ENCODE data around the gene TSPAN3.

TSPAN3 gene

DNA sequence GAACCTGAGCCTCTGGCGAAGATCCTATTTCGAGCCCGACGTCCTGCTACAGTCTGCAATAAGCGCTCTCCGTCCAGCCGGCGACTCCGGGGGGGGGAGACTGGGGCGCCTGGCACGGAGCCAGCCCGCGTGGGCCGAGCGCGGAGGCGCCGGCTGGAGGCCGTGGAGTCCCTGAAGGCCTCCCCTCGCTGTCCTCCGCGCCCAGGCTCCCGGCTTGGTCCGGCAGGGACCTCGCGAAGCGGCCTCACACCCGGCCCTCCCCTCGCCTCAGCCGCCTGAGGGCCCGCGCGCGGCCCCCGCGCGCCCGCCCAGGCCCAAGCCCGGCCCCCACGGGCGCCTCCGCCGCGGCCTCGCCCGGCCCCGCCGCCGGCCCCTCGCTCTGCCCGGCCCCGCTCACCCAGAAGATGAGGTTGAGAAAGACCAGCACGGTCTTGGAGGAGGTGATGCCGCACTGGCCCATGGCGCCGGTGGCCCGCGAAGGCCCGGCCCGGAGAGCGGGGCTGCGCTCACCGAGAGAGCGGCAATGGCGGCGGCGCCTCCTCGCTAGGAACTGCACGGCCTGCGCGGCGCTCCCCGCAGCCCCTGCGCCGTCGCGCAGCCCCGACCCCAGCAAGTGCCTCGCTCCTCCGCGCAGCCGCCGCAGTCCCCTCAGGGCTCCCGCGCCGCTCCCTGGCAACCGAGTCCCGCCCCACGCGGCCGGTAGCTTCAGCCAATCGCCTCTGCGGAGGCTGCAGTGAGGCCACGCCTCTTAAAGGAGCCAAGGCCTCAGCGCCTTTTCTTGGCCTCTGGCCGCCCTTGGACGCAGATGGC lies at the start of gene TSPAN3:
TSPAN3 (minus strand) TSS at position 615 of the 810 bp plus-strand sequence; CDS start at position 460, 155 bp downstream.
- peak; percentile 84 for DNase-seq

DNA sequence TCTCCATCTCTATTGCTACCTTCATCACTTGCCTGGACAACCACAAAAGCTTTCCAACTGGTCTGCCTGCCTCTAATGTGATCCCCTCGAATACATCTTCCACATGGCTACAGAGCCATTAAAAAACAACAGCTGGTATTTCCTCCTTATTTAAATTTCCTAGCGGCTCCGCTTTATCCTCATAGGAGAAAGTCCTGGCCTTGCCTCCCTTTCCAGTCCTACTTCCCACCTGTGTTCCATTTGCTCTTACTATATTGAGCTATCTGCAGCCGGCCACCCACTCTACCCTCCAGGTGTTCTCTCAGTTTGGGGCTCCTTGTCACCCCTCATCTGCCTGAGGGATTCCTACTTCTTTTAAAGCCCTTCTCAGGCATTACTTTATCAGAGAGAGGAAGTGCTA lies 49.7 kb upstream of the TSPAN3 start:
- no peak for DNase-seq

DNA sequence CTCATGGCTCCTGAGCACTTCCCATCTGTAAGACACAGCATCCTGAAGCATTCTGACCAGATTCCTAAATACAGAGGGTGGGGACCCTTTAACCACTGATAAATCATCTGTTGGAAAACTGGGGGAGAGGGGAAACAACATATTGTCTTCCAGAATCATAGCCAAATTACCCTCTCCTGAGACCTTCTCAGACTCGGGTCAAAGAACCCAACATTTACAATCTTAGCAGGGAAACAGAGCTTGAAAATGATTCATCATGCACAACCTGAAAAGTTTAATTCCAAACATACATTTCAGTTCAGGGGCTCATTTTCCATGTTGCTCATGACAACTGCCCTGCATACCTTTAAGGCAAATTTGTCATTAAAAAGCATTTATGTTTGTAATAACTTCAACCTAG lies 48.5 kb upstream of the TSPAN3 start:
- DNase-seq, result no peak

DNA sequence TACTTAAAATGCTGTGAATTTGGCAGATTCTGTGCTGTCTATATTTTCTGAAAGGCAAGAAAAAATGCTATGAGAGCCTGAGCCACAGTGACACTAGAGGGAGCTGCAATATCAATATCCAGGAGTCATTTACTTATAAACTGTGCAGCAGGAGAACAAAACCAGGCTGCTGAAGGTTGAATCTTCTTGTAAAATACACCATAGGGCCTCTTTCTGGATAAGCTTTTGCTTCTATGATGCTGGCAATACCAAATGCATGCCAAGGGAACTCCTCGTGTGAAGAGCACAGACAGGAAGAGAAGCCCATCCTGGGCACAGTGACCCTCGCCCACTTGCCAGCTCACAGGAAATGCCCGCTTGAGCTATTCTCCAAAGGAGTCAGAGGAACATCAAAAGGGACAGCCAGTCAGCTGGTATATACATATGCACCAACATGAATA lies 48.0 kb upstream of the TSPAN3 start:
- no peak for DNase-seq

DNA sequence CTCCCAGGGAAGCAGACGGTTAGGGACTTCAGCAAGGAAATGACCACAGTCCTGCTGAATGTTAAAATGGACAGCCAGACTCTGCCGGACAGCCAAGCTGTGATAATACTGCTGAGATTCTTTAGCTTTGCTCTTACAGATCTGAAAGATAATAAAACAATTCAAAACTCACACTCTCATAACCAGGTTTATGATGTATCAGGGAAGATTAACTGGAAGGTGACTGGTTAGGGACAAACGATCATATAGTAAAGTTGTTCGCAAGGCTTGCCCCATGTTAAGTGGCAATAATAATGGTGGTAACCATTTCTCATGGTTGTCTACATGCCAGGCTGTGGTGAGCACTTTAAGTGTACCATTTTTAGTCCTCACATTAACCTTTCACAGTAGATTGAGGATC lies 44.3 kb upstream of the TSPAN3 start:
- DNase-seq, result no peak

DNA sequence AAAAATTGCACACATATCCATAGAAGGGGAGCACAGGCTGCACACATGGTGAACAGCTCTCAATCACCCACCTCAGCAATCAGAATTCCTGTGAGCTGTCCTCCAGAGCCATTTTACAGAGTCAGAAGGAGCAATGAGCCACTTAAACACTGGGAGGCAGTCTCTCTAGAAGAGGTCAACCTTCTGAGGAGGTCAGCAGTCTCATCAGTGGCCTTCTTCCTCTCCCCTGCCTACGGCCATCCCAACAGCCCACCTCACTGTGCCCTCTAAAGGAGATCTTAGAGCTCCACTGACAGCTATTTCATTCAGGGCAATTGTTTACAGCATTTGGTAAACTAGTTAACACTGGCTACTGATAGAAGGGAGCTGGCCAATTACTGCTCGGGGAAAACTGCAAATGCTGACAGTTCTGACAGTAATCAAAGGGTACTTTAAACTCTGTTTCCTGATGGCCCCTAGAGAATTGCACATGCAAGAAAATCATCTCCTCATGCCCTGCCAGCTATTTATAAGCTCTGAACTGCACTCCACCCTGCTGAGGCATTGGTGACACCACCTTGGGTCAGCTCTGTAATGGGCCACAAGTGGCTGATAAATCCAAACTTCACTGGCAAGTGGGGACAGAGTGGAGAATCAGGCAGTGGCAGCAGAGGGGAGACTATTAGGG lies 42.1 kb upstream of the TSPAN3 start:
- no peak for DNase-seq

DNA sequence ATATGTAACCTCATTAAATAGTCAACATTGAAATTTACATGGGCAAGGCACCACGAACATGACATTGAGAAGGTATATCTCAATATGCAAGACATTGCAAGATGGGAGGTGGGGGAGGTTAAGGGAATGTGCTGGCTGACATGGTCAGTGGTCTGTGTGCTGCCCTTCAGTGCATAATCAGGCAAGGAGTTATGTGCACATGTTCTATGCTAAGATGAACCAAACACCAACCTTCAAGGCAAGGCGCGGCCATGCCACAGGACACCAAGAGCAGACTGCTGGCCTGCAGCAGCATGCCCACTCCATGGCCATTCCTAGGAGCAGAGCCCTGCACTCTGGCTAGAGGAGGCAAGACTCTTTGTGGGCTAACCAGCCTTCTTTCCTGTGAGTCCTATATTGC lies 40.9 kb upstream of the TSPAN3 start:
- no peak for DNase-seq

DNA sequence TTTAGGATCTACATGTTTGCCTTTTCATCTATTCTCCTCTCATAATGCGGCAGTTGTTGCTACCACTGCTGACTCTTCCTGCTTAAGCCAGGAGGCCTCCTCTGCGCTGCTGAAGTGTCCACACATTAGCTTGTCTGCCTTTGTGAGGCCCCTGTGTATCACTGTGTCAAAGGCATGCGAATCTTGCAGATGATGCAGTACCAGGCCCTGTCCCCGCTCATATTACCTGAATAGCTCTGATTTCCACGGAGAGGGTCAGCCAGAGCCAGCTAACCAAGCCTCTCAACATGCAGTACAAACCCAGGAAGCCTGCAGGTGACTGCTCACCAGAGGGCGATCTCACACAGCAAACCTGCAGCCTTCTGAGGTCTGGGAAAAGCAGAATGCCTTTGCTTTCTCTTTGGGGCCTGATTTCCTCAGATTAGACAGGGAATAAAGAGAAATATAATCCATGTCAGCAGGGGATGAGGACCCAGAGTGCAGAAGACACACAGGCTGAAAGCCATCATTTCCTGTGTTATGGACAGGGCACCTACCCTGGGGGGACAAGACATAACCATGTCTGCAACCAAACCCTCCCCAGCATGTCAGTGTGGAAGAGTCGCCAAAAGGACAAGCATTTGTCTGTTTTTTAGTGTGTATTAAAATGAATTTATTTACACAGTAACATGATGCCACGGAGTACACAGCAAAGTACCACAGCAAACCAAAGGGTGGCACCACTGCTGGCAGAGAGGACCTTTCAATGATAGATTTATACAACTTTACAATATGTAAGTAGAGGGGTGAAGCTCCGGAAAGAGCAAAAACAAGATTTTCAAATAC lies 36.8 kb upstream of the TSPAN3 start:
- DNase-seq, result peak; percentile 17

DNA sequence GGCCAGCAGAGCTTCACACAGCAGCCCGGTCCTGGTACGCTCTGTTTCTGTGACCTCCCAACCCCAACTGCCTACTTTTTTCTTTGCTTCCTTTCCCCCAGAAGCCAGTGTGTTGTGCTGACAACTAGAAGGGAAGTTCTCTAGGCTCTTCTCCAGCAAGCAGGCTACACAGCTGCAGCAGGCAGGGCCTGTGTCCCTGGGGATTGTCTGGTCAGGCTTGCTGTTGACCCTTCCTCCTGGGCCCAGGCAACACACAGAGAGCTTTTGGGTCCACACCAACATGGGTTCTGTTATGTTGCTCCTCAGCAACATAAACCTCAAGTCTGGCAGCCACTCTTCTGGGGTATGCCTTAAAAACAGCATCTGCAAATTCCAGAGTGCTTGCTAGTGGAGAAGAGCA lies 36.2 kb upstream of the TSPAN3 start:
- no peak for DNase-seq

DNA sequence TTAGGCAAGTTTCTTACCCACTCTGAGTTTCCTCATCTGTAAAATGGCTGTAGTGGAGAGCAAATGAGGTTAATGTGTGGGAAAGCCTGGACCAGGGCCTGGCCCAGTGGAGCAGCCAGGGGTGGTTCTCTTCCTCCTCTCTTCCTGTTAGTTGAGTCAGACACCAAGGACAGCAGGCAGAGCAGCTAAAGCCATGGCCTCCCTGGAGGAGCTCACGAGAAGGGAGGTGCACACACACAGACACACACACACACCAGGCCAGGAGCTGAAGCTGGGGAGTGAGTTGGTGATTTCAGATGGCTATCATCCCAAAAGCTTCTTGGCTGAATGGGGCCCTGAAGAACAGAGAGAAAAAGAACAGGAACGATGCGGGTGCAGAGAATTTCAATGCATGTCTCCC lies 33.2 kb upstream of the TSPAN3 start:
- no peak for DNase-seq

DNA sequence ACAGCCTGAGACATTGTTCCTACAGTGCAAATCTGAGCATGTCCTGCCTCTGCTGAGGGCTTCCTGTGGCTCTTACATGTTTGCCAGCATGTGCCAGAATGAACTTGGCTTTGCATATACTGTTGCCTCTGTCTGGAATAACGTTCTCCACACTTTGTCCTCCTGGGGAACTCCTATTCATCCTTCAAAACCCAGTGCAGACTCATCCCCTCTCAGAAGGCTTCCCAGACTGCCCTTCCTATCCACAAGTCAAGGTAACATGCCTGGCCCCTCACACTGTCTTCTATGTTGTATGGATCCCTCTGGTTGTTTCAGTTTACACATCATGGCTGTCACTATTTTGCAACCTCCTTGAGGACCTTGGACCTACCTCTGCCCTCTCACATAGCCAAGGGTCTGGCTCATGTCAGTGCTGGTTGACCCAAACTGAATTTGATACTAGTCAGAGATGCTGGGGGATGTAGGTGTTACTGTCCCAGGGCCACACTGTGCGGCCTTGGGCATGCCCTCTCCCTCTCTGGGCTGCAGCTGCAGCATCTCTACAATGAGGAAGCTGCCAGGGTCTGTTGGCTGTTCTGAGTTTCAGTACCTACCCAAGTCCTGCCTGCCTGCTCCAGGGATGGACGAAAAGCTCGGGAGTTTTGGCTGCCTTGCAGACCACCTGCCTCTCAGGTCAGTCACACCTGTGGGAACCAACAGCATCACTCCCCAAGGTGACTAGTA lies 29.0 kb upstream of the TSPAN3 start:
- DNase-seq, result no peak

DNA sequence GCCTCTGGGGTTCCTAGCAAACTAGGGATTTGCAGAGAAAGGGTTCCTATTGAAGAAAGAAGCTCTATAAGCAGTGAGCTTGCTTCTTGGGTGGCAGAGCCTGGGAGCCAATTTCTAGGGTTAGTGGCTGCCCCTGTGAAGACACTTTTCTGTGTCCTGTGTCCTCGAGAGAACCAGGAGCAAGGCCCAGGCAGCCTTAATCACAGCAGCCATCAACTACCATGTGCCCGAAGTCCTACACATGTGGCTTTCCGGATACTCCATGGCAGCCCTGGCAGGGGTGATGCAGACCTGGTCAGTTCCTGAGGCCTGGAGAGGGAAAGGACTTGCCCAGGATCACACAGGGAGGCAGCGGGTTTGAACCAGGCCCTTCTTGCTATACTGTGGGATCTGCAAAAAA lies 27.7 kb upstream of the TSPAN3 start:
- DNase-seq, result no peak

DNA sequence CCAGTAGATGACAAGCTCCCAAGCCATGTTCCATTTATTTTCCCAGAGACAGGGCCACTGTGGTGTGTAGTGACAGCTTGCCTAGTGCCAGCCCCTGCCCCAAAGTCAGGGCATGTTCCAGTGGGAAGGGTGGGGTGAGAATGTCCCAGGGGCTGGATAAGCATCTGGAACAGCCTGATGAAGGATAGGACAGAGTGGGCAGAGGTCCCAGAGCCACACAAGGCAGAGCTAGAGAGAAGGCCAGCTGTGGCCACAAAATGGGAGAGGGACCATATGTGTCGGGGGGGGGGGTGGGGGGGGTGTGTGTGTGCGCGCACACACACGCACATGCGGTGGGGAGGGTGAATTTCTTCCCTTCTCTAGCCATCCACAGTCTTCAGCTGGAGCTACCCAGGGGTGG lies 27.0 kb upstream of the TSPAN3 start:
- no peak for DNase-seq

DNA sequence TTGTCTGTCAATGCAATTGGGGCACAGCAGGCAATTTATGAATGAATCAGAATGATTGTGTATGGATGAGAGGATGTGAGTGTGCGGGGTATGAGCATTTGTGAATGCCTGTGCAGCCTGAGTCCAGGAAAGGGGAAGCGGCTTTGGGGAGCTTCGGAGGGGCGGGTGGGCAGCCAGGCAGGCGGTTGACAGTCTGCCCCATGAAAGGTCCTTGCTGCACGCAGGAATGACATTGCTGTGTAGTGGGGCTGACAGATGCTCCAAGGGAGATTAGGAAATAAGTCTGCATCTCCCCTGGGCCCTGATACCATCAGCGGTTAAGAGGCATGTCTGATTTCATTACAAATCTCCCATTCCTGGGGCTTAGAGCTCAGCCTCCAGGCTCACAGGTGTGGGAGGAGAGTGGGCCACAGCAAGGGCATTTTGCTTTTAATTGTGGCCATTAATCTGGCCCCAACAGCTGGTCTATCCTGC lies 26.4 kb upstream of the TSPAN3 start:
- no peak for DNase-seq

DNA sequence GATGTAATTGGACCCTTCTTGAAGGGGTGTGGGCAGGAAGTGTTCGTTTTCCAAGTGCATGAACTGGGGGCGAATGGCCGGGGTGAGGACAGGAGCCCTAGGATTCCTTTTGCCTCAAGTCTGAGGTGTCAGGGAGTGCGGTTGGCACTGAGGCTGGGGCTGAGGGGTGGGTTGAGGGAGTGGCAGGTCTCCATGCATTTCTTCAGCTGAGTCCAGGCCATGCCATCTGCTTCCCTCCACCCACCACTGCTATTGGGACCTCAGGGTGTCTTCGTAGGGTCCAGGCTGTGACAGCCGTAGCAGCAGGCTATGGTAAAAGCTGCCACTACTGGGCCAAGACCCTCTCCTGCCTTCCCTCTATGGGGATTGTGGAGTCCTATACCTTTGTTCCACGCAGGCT lies 25.6 kb upstream of the TSPAN3 start:
- DNase-seq, result no peak

DNA sequence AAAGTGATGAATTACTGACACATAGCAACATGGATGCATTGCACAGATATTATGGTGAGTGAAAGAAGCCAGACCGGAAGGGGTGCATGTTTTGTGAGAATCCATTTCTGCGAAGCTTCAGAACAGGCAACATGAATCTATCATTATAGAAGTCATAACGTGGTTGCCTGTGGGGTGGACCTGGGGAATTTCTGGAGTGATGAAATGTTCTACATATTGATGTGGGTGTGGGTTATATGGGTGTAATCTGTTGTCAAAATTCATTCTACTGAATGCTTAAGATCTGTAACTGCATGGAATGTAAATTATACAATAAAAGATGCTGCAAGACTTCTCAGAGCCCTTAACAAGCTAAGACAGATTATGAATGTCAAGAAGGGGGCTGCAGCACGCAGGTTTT lies 25.2 kb upstream of the TSPAN3 start:
- no peak for DNase-seq

DNA sequence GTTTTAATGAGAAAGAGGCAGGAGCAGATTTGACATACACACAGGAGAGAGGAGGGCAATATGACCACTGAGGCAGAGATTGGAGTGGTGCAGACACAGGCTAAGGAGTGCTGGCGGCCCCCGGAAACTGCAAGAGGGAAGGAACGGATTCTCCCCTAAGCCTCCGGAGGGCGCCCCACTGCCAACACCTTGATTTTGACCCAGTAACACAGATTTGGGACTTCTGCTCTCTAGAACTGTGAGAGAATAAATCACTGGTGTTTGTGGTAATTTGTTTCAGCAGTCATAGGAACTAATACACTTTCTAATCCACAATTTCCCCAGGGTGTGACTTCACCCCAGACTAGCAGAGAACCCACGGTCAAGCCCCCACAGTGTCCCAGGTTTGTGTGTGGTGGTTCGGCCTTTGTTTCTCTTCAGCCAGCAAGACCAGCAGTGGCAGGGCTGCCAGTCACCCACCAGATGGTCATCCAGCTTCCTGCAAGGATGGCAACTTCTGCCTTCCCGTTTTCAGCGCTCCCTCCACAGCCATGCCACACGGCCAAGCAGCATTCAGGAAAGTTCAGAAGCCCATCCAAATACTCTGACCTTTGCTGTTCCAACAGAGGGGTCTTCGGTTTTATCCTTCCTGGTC lies 23.6 kb upstream of the TSPAN3 start:
- no peak for DNase-seq

DNA sequence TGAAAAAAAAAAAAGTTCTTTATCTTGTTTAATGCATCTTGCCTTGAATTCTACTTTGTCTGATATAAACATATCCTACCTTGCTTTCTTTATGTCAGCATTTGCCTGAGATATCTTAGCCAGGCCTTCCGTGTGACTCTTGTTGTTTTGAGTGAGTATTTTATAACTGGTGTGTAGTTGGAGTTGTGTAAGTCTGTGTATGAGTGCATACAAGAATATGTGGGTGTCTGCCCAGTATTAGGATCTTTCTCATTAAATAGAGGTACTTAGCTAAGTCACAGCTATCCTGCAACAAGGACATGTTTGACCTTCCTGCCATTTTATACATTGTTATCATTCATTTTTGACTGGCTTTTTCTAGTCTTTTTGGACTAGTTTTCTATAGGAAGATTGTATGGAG lies 22.5 kb upstream of the TSPAN3 start:
- DNase-seq, result no peak

DNA sequence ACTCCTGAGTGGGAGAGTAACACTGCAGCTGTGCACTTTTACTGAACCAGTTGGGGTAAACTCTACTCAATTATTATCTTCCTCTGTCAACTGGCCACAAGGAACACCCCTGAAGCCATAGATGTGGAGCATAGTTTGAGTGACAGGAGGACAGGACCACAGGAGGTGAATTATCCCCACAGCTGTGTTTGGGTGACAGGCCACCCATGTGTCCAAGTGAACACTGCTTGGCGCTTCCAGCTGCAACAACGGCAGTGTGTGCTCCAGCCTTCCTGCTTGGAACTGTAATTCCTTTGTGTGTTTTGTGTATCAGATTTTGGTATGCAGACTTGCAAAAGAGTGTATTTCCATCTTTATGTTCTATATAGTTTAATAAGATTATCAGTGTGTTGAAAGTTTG lies 20.2 kb upstream of the TSPAN3 start:
- DNase-seq, result no peak

DNA sequence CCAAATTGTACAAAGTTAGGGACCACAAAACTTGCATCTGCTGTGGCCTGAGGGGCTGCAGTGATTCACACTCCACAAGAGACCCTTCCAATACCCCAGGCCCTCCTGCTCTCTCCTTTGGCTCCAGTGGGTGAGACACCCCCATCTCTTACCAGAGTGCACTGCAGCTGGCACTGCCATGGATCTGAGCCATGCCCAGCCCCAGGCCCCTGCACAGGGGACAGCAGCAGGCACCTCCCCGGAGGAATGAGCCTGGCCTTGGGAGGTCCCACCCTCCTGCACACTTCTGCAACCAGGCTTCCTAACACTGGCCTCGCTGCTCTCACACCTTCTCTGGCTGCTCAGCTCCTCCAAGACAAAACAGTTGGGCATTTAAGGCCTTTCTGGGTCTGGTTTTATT lies 16.3 kb upstream of the TSPAN3 start:
- DNase-seq, result no peak

DNA sequence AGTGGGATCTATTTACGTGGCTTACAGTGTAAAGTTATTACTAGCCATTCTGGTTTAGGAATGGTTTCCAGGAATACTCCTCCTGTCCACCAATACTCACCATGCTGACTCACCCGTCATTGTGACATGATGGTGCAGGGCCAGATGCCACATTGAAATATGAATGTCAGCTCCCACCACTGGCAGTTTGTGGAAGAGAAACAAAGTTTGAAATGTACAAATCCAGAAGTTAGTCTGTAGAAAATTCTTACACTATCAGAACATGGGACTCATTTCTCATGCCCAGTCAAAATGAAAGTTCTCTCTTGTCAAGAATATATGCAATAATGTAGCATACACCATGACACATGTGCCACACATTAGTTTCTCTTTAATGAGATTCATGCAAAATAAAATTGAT lies 14.4 kb upstream of the TSPAN3 start:
- DNase-seq, result no peak

DNA sequence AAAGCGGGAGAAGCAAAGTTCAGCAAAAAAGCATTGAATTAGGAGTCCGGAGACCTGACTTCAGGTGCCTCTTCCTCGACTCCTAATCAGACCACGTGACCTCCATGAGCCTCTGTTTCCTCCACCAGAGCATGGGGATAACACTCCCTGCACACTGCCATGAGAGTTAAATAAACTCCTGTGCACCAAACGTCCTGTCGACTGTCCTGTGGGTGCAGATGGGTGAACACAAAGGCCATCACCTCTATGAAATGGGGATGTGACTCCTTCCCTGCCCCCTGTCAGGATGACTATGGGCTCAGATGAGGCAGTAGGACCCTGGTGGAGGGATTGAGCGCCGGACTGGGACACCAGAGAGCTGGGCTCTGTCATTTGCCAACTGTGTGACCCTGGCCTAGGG lies 13.5 kb upstream of the TSPAN3 start:
- DNase-seq, result no peak

All from activated T-cell treated with anti-CD3 and anti-CD28 coated beads for 4 hours (primary cell).